HG03354 (cell line): Measurements from ENCODE around the gene KIR2DL3.
"Not testable (repeated sequence)": the region's sequence is repeated elsewhere in the genome, so short reads cannot be mapped to it uniquely, and the experiment has no call there.

ENCODE experiments used
- ATAC-seq: cut with Tn5 transposase; IDR thresholded peaks from one replicate; pipeline ENCODE4 v1.9.1; 2021; ENCODE audit warnings: mild to moderate bottlenecking; ENCODE audit not compliant: unreplicated experiment, poor library complexity, severe bottlenecking

KIR2DL3 gene

DNA sequence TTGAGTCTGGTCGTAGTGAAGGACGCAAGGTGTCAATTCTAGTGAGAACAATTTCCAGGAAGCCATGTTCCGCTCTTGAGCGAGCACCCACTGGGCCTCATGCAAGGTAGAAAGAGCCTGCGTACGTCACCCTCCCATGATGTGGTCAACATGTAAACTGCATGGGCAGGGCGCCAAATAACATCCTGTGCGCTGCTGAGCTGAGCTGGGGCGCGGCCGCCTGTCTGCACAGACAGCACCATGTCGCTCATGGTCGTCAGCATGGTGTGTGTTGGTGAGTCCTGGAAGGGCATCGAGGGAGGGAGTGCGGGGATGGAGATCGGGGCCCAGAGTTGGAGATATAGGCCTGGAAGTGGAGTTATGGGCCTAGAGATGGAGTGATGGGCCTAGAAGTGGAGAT, at the start of gene KIR2DL3:
TSS of gene KIR2DL3 (plus strand) at position 208 of the 400 bp plus-strand sequence. CDS start at position 241, 33 bp downstream.
- not testable (repeated sequence) for ATAC-seq

DNA sequence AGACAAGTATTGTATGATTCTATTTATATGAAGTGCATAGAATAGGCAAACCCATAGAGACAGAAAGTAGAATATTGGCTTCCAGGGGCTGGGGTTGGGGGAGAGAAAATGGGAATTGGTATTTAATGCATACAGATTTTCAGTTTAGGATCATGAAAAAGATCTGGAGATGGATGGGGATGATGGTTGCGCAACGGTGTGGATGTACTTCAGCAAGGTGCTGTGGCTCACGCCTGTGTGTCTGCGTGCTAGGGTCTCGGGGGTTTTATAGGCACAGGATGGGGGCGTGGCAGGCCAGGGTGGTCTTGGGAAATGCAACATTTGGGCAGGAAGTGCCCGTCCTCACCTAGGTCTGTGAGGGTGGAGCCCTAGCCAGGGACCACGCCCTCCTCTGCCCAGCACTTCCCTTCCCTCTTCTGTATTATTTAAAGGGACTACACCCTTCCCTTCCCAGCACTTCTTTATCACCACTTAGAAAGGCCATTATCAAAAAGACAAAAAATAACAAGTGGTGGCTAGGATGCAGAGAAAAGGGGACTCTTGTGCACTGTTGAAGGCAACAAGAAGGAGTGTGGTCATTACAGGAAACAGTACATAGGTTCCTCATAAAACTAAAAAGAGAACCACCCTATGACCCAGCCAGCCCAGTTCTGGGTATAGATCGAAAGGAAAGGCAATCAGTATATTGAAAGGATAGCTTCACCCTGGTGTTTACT, 46.6 kb upstream of the KIR2DL3 start:
- no peak for ATAC-seq

DNA sequence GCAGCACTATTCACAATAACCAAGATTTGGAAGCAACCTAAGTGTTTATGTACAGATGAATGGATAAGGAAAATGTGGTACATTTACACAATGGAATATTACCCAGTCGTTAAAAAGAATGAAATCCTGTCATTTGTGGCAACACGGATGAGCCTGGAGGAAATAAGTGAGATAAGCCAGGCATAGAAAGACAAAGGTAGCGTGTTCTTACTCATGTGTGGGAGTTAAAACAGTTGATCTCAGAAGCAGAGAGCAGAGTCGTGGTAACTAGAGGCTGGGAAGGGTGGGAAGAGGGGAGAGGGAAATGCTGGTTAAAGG, 46.1 kb upstream of the KIR2DL3 start:
- no peak for ATAC-seq

DNA sequence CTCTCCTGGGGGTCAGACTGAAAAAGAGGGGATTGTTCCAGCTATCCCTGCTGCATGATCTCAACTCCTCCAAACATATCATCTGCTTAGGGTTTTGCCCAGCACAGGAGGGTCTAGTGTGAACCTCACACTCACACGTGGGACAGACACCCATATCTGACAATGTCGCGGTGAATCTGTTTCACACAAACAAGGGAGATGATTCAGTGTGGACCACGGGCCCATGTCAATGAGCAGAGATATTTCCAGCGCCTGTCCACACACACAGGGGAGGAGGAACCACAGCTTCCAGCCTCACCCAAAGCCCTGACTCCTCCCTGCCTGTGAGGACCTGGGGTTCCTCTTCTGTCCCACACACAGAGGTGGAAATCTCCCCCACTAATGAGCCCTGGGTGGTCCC, 43.7 kb upstream of the KIR2DL3 start:
- ATAC-seq: no peak

DNA sequence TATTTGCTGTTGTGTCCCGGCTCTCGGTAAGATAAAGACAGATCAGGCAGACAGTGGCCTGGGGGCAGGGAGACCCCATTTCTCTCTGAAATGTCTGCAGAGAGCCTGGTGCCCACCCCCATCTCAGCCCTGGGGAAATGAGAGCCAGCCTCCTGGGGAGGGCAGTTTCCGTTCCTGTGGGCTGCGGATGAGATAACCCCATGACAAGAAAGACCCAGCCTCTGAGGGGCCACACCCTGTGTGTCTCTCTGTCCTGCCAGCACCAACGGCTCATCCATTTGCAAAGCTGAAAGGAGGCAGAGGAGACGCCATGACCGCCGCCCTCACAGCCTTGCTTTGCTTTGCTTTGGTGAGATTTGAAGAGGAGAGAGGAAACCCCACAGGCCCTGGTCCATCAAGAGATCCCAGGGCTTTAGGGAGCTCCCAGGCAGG, 42.2 kb upstream of the KIR2DL3 start:
- no peak for ATAC-seq

DNA sequence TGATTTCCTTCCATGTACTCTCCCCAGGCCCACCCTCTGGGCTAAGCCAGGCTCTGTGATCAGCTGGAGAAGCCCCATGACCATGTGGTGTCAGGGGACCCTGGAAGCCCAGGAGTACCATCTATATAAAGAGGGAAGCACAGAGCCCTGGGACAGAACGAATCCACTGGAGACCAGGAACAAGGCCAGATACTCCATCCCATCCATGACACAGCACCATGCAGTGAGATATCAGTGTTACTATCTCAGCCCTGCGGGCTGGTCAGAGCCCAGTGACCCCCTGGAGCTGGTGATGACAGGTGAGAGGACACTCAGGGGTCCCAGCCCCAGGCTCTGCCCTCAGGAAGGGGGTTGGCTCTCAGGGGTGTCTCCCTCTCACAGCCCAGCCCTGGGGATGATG, 41.5 kb upstream of the KIR2DL3 start:
- no peak for ATAC-seq

DNA sequence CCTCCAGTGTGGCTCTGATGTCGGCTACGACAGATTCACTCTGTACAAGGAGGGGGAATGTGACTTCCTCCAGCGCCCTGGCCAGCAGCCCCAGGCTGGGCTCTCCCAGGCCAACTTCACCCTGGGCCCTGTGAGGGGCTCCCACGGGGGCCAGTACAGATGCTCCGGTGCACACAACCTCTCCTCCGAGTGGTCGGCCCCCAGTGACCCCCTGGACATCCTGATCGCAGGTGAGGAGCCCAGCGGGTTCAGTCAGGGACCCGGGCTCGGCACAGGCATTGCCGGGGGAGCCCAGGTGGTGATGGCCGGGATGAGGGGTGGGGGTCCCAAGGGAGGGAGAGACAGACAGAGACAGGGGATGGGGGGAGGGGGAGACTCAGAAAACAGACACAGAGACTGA, 40.6 kb upstream of the KIR2DL3 start:
- not testable (repeated sequence) for ATAC-seq

DNA sequence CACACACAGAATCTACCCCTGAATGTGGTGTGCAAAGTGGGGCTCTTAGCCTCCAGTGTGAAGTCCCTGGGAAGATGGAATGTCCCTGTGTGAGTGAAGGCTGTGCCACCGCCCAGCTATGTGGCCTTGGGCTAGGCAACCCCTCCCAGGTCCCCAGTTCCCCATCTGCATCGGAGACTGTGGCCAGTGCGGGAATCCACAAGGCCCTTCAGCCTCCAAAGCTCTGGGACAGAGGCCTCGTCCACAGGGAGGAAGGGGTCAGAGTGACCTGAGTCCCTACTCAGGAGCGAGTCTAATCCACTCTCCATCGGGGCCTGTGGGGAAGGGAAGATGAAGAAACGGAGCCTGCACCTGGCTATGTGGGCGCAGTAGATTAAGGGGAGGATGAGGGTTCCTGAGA, 33.4 kb upstream of the KIR2DL3 start:
- no peak for ATAC-seq

DNA sequence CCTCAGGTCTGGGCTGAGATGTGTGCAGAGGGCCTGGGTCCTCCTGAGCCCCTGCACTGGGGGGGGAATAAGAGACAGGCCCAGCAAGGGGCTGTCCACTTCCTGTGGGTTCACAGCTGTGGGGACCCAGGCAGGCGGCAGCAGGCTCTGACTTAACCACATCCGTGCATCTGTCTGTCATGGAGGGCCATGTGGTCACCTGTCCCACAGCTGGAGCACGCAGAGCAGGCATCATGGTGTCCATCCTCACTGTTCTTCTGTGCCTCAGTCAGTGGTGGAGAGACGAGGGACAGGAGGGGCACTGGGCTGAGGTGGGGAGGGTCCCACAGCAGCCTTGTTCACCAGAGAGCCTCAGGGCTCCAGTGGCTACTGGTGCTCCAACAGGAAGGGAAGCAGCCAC, 30.4 kb upstream of the KIR2DL3 start:
- no peak for ATAC-seq

DNA sequence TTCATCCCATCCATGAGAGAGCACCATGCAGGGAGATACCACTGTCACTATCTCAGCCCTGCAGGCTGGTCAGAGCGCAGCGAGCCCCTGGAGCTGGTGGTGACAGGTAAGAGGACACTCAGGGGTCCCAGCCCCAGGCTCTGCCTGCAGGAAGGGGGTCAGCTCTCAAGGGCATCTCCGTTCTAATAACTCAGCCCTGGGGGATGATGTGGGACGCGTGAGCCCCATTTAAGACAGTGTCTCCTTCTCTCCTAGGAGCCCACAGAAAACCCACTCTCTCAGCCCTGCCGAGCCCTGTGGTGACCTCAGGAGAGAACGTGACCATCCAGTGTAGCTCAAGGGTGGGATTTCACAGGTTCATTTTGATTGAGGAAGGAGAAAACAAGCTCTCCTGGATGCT, 29.5 kb upstream of the KIR2DL3 start:
- no peak for ATAC-seq

DNA sequence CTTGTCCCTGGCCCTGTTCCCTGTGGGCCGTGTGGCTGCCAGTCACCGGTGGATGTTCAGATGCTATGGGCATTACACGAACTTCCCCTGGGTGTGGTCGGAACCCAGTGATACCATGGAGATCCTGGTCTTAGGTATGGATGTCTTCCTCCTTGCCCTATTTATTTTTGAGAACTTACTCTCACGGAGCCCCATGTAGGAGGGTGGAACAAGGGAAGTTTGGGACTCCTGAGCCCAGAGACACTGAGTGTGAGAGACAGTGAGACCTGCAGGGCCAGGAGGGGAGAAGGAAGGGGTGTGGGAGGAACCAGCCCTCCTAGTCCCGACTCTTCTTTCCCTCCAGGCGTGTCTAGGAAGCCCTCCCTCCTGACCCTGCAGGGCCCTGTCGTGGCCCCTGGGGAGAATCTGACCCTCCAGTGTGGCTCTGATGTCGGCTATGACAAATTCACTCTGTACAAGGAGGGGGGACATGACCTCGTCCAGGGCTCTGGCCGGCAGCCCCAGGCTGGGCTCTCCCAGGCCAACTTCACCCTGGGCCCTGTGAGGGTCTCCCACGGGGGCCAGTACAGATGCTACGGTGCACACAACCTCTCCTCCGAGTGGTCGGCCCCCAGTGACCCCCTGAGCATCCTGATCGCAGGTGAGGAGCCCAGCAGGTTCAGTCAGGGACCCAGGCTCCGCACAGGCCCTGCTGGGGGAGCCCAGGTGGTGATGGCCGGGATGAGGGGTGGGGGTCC, 28.9 kb upstream of the KIR2DL3 start:
- no peak for ATAC-seq

DNA sequence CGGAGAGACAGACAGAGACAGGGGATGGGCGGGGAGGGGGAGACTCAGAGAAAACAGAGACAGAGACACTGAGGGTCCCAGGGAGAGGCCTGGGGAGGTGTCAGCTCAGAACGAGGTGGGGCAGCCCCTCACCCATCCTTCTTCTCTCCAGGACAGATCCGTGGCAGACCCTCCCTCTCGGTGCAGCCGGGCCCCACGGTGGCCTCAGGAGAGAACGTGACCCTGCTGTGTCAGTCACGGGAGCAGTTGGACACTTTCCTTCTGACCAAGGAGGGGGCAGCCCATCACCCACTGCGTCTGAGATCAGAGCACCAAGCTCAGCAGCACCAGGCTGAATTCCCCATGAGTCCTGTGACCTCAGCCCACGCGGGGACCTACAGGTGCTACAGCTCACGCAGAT, 28.4 kb upstream of the KIR2DL3 start:
- not testable (repeated sequence) for ATAC-seq

DNA sequence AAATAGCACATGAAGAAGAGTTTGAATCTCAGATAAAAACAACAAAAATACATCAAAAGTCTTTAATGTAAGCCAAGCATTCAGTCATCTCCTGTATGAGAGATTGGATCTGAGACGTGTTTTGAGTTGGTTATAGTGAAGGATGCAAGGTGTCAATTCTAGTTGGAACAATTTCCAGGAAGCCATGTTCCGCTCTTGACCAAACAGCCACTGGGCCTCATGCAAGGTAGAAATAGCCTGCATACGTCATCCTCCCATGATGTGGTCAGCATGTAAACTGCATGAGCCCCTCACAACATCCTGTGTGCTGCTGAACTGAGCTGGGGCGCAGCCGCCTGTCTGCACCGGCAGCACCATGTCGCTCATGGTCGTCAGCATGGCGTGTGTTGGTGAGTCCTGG, 14.2 kb upstream of the KIR2DL3 start, which contains the start of gene KIR3DL3:
TSS of gene KIR3DL3 (plus strand) at position 301 of the 400 bp plus-strand sequence. CDS start at position 356, 55 bp downstream.
- ATAC-seq: no peak

DNA sequence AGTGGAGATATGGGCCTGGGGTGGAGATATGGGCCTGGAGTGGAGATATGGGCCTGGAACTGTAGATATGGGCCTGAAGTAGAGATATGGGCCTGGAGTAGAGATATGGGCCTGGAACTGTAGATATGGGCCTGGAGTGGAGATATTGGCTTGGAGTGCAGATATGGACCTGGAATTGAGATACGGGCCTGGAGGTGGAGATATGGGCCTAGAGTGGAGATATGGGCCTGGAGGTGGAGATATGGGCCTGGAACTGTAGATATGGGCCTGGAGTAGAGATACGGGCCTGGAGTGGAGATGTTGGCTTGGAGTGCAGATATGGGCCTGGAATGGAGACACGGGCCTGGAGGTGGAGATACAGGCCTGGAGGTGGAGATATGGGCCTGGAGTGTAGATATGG, 13.7 kb upstream of the KIR2DL3 start:
- ATAC-seq: no peak

DNA sequence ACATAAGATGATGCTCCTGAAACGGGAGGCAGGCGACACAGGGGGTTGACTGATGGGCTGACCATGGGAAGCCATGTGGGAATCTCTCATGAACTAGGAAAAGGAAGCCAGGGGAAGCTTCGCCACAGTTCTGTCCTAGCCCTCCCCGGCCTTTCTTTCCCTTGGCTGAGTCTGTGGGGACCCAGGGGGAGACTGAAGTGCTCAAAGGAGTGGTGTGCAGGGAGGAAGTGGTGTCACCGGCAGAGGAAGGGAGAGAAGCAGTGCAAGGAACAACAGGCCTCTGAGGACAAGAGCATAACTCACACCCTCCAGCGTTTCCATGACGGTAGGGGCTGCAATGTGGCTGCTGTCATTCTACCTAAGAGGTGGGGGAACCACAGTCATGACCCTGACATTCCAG, 13.0 kb upstream of the KIR2DL3 start:
- ATAC-seq: no peak

DNA sequence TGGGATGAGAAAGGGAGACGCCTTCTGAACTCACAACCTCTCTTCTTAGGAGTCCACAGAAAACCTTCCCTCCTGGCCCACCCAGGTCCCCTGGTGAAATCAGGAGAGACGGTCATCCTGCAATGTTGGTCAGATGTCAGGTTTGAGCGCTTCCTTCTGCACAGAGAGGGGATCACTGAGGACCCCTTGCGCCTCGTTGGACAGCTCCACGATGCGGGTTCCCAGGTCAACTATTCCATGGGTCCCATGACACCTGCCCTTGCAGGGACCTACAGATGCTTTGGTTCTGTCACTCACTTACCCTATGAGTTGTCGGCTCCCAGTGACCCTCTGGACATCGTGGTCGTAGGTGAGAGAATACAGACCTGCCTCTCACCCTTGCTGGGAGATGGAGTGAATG, 10.8 kb upstream of the KIR2DL3 start:
- no peak for ATAC-seq

DNA sequence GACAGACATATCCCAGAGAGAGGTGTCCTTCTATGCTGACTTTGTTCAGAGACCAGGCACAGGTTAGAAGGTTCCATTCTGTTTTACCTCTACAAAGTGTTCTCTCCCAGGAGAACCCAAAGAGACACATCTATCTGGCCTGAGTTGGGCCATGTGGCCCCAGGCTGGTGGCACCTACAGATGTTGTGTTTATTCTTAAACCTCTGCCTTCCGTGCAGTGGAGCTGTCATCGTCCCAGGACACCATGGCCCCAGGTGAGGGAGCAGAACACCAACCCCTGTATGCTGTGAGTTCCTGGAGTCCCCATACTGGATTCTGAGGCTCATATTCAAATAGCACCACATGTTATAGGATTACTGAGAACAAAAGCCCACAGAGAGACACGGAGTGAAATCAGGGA, 10.1 kb upstream of the KIR2DL3 start:
- ATAC-seq: no peak

DNA sequence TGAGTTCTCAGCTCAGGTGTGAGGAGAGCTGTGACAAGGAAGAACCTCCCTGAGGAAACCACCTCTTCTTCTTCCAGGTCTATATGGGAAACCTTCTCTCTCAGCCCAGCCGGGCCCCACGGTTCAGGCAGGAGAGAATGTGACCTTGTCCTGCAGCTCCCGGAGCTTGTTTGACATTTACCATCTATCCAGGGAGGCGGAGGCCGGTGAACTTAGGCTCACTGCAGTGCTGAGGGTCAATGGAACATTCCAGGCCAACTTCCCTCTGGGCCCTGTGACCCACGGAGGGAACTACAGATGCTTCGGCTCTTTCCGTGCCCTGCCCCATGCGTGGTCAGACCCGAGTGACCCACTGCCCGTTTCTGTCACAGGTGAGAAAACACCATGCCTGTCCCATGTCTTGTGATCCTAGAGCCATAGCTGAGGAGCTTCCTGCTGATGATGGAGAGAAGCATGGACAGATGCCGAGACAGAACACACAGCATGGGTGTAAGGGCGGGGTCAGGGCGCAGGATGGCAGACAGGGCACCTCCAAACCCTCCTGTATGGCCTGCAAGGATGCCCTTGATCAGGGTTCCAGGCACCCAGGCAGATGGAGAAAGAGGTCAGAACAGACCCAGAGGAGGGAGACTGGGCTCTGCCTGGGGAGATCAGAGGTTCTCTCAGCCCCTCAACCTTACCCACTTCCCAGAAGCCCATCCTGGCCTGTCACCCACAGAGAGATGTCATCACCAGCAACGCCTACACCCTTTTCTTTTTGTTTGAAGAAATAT, 8.7 kb upstream of the KIR2DL3 start:
- no peak for ATAC-seq

DNA sequence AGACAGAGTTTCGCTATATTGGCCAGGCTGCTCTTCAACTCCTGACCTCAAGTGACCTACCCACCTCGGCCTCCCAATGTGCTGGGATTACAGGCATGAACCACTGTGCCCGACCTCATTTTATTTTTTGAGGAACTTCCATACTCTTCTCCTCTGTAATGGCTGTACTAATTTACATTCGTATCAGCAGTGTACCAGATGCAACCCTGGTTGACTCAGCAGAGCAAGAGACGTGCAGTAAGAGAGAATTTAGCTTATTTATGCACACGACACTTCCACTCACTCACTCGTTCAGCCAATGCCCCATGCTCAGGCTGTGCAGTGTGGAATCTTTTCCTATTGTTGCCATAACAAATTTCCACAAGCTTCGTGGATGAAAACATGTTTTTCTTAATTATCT, 7.1 kb upstream of the KIR2DL3 start:
- ATAC-seq: no peak

DNA sequence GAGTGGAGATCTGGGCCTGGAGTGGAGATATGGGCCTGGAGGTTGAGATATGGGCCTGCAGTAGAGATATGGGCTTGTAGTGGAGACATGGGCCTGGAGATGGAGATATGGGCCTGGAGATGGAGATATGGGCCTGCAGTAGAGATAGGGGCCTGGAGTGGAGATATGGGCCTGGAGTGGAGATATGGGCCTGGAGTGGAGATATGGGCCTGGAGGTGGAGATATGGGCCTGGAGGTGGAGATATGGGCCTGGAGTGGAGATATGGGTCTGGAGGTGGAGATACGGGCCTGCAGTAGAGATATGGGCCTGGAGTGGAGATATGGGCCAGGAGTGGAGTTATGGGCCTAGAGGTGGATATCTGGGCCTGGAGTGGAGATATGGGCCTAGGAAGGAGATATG, 402 bp downstream of the KIR2DL3 start:
- ATAC-seq: no peak
